GM19043 (cell line): Measurements from ENCODE around the gene DNAJC2.
"Not testable (repeated sequence)": the region's sequence is repeated elsewhere in the genome, so short reads cannot be mapped to it uniquely, and the experiment has no call there.

Source experiments
- ATAC-seq: cut with Tn5 transposase; IDR thresholded peaks from one replicate; pipeline ENCODE4 v1.9.1; 2021; ENCODE audit warnings: low read depth; ENCODE audit not compliant: unreplicated experiment

Gene DNAJC2

DNA sequence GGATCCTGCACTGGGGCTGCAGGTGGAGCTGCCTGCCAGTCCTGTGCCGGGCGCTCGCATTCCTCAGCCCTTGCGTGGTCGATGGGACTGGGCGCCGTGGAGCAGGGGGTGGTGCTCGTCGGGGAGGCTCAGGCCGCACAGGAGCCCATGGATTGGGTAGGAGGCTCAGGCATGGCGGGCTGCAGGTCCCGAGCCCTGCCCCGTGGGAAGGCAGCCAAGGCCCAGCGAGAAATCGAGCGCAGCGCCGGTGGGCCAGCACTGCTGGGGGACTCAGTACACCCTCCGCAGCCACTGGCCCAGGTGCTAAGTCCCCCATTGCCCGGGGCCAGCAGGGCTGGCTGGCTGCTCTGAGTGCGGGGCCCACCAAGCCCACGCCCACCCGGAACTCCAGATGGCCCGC is 69.7 kb downstream of the DNAJC2 start:
- not testable (repeated sequence) for ATAC-seq

DNA sequence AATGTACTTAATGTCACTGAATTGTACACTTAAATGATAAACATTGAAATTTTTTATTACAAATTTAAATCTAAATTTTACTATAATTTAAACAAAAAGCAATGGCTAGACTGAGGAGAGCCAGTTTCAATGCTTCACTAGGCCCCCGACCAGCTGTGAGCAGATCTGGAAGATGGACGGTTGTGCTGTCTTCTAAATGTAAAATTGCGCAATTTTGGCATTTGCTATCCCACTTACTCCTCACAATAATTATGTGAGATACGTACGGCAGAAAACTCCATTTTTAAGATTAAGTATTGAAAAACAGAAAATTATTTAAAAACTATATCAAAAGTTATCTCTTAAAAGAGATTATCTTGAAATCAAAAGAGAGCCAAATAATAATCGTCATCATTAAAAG is 71.2 kb downstream of the DNAJC2 start:
- not testable (repeated sequence) for ATAC-seq

DNA sequence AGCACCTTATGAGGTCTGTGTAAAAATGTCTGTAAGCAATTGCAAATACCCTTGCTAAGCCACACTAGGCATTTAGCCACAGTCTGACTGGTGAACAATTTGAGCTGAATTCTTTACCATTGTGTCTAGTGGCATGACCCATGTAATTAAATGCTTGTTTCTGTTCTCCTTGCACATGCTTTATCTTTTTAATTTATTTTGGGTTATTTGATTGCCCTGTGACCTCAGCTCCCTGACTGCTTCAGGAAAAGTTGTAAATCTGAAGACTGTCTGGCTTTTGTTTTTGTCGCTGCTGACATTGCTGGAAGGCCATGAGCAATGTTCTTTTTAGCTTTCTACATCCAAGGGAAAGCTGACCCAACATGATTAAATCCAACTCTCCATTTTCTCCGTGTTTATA is 78.3 kb downstream of the DNAJC2 start:
- ATAC-seq: not testable (repeated sequence)

DNA sequence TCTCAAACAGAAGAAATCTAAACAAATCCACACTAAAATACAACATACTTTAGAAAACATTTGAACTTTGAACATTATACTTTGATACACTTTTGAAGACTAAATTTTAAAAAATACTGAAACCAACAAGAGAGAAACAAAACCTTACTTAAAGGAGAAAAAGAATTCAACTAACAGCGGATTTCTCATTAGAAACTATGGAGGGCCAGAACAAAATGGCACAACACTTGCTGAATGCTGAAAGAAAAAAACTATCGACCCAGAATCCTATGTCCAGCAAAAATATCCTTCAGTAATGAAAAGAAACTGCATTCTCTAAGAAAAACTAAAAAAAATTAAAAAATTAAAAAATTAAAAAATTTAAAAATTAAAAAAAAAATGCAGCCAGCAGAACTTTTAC is 80.5 kb downstream of the DNAJC2 start:
- not testable (repeated sequence) for ATAC-seq
